ENCODE data around the gene AKAP8L.
A peak's percentile ranks its signal among the peaks of the same experiment; 100 is the strongest.

- TF ChIP-seq POLR2AphosphoS5 (IDR thresholded peaks at IDR 0.05) (peak; percentile 20 to 49 (median 48)), CTCF (IDR thresholded peaks at IDR 0.05 in 8 of 11, conservative IDR thresholded peaks at IDR 0.05 in 3 of 11) (no peak), POLR2A (IDR thresholded peaks at IDR 0.05) (no peak)
Observed at GRCh38 chr19:15404097-15404779, 14.6 kb downstream of the AKAP8L start.

All from spleen (tissue), 7 donors.